ENCODE measurements around the gene CHD8.

The CHD8 gene

GRCh38 chr14:21496453-21496852, 40.5 kb upstream of the CHD8 start:
- TF ChIP-seq ZFP30 (CRISPR knock-in tag; IDR thresholded peaks at IDR 0.05) (no peak), CREB5 (CRISPR knock-in tag; IDR thresholded peaks at IDR 0.05; ENCODE audit: low read depth) (no peak), TCF4 (CRISPR knock-in tag; IDR thresholded peaks at IDR 0.05; ENCODE audit: borderline replicate concordance) (no peak), CSDC2 (CRISPR knock-in tag; IDR thresholded peaks at IDR 0.05) (no peak), OSR1 (CRISPR knock-in tag; IDR thresholded peaks at IDR 0.05) (no peak), BACH2 (CRISPR knock-in tag; IDR thresholded peaks at IDR 0.05; ENCODE audit: borderline replicate concordance) (no peak), ISL1 (CRISPR knock-in tag; IDR thresholded peaks at IDR 0.05) (no peak), RARB (CRISPR knock-in tag; IDR thresholded peaks at IDR 0.05) (no peak), CSRNP3 (CRISPR knock-in tag; IDR thresholded peaks at IDR 0.05) (no peak), ARNTL (CRISPR knock-in tag; IDR thresholded peaks at IDR 0.05; ENCODE audit: borderline replicate concordance, low read depth) (no peak), PPARA (CRISPR knock-in tag; IDR thresholded peaks at IDR 0.05; ENCODE audit: borderline replicate concordance) (no peak), ZNF565 (CRISPR knock-in tag; conservative IDR thresholded peaks at IDR 0.05; ENCODE audit: low read depth) (no peak), TSHZ2 (CRISPR knock-in tag; IDR thresholded peaks at IDR 0.05) (no peak), ZNF8 (CRISPR knock-in tag; IDR thresholded peaks at IDR 0.05) (no peak), ZC3H10 (CRISPR knock-in tag; IDR thresholded peaks at IDR 0.05) (no peak), GLIS3 (CRISPR knock-in tag; IDR thresholded peaks at IDR 0.05) (no peak), SNAI2 (CRISPR knock-in tag; IDR thresholded peaks at IDR 0.05) (no peak)
- TF ChIP-seq, protein P1, sequence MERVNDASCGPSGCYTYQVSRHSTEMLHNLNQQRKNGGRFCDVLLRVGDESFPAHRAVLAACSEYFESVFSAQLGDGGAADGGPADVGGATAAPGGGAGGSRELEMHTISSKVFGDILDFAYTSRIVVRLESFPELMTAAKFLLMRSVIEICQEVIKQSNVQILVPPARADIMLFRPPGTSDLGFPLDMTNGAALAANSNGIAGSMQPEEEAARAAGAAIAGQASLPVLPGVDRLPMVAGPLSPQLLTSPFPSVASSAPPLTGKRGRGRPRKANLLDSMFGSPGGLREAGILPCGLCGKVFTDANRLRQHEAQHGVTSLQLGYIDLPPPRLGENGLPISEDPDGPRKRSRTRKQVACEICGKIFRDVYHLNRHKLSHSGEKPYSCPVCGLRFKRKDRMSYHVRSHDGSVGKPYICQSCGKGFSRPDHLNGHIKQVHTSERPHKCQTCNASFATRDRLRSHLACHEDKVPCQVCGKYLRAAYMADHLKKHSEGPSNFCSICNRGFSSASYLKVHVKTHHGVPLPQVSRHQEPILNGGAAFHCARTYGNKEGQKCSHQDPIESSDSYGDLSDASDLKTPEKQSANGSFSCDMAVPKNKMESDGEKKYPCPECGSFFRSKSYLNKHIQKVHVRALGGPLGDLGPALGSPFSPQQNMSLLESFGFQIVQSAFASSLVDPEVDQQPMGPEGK (CRISPR knock-in tag; IDR thresholded peaks at IDR 0.05; ENCODE audit: borderline replicate concordance): no peak
- ATAC-seq: no peak

GRCh38 chr14:21494902-21495762, 39.2 kb upstream of the CHD8 start:
- ATAC-seq: peak; percentile 21; the same call in 2 of the 3 replicates
- TF ChIP-seq, protein P1 (CRISPR knock-in tag; IDR thresholded peaks at IDR 0.05; ENCODE audit: borderline replicate concordance): no peak
- no peak for TF ChIP-seq RARB (CRISPR knock-in tag; IDR thresholded peaks at IDR 0.05)
- no peak for TF ChIP-seq ZC3H10 (CRISPR knock-in tag; IDR thresholded peaks at IDR 0.05)
- TF ChIP-seq PPARA (CRISPR knock-in tag; IDR thresholded peaks at IDR 0.05; ENCODE audit: borderline replicate concordance): no peak
- no peak for TF ChIP-seq TOX (CRISPR knock-in tag; IDR thresholded peaks at IDR 0.05; ENCODE audit: borderline replicate concordance)
- TF ChIP-seq ZNF565 (CRISPR knock-in tag; conservative IDR thresholded peaks at IDR 0.05; ENCODE audit: low read depth): no peak
- no peak for TF ChIP-seq OSR1 (CRISPR knock-in tag; IDR thresholded peaks at IDR 0.05)
- TF ChIP-seq ZNF70 (CRISPR knock-in tag; IDR thresholded peaks at IDR 0.05): no peak
- TF ChIP-seq GLIS3 (CRISPR knock-in tag; IDR thresholded peaks at IDR 0.05): no peak
- TF ChIP-seq ARNTL (CRISPR knock-in tag; IDR thresholded peaks at IDR 0.05; ENCODE audit: borderline replicate concordance, low read depth): no peak
- TF ChIP-seq ZFP30 (CRISPR knock-in tag; IDR thresholded peaks at IDR 0.05): no peak
- TF ChIP-seq ZNF8 (CRISPR knock-in tag; IDR thresholded peaks at IDR 0.05): no peak
